HEK293T (cell line): Measurements from ENCODE around the gene KDM2B.

Experiments
- FOXM1 ChIP-seq: fragments of 450-650 bp; IDR thresholded peaks from 2 replicates; pipeline ENCODE4 v1.6.1; 2017; ENCODE audit warnings: mild to moderate bottlenecking, borderline replicate concordance
- LEF1 ChIP-seq: fragments of 450-650 bp; IDR thresholded peaks from 2 replicates; pipeline ENCODE4 v1.6.1; 2017; ENCODE audit warnings: mild to moderate bottlenecking, borderline replicate concordance
- SP1 ChIP-seq: fragments of 450-650 bp; IDR thresholded peaks from 2 replicates; pipeline ENCODE4 v1.6.1; 2017
- ZNF384 ChIP-seq: fragments of 450-650 bp; IDR thresholded peaks from 2 replicates; pipeline ENCODE4 v1.6.1; 2016

- no peak for TF ChIP-seq SP1
- TF ChIP-seq LEF1, result no peak
- TF ChIP-seq ZNF384, result no peak
- TF ChIP-seq FOXM1, result no peak
Observed at GRCh38 chr12:121423682-121424623, 156.9 kb downstream of the KDM2B start.
